Measurements from ENCODE around the gene IGSF8.

Gene IGSF8

DNA sequence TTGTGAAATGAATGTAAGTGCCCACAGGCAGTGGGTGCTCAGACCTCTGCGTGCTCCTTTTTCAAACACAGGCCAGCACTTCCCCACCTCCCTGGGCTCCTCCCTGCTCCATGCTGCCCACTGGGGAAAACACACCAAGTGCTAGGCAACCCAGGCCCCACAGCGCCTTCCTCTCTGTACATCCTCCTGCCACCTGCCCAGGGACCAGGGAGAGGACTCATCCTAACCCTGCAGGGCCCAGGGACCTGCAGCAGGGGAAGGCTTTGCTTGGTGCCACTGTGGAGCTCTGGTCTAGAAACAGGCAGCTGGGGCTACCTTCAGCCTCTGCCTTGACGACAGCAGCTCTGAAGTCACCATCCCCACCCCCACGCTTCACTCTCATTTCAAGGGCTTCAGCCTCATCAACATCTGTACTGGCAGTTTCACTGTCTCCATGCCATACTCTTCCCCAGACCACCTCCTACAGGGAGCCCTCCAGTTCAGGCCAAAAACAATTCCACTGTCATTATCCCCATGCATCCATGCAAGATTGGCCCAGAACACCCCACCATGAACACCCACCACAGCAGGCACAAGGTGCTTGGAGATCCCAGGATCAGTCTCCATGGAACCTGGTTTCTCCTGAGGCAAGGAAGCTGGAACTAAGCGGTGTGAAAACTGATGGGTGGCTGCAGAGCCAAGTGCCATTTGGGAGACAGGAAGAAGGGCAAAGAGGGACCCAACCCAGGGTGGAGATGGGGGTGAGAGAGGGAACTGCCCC, 1.1 kb downstream of the IGSF8 start:
- Histone ChIP-seq H2BK120ac (ENCODE audit: low read depth, low read length) (no peak overlapping the region), H3K18ac (ENCODE audit: low read length) (no peak overlapping the region), H4K8ac (ENCODE audit: low read depth, low read length) (no peak overlapping the region), H3K27ac (replicated peaks; ENCODE audit: low read length) (no peak overlapping the region), H3K23ac (ENCODE audit: low read depth, low read length, poor library complexity) (no peak overlapping the region), H3K14ac (ENCODE audit: low read length) (no peak overlapping the region), H3K4ac (ENCODE audit: low read length) (no peak overlapping the region), H2AK5ac (ENCODE audit: low read depth, low read length) (peak overlapping the region; percentile 12), H2BK5ac (ENCODE audit: low read length) (no peak overlapping the region), H3K36me3 (replicated peaks in 1 of 2; ENCODE audit: control insufficient read depth in 2 of 2, insufficient read depth in 2 of 2, low read length in 2 of 2) (peaks cover 0 to 8% of the 10 kb centered on the region in 2 donors), H3K27me3 (ENCODE audit: control insufficient read depth in 3 of 3, insufficient read depth in 3 of 3, low read depth in 1 of 3, low read length in 3 of 3) (no peaks in the 10 kb centered on the region), H2AFZ (ENCODE audit: low read length) (peak overlapping the region; percentile 94), H3K4me2 (ENCODE audit: insufficient read depth, low read length, poor library complexity, severe bottlenecking) (peak overlapping the region; percentile 96), H3K9me3 (replicated peaks in 1 of 2; ENCODE audit: control insufficient read depth in 2 of 2, insufficient read depth in 1 of 2, low read depth in 1 of 2, low read length in 2 of 2) (no peaks in the 10 kb centered on the region), H2BK15ac (ENCODE audit: low read length) (peak overlapping the region; percentile 16), H3K4me1 (ENCODE audit: control insufficient read depth in 2 of 2, insufficient read depth in 1 of 2, low read depth in 1 of 2, low read length in 2 of 2) (peaks cover 25 to 38% of the 10 kb centered on the region in 2 donors), H3K9ac (ENCODE audit: low read depth, low read length, poor library complexity) (no peak overlapping the region), H4K91ac (ENCODE audit: low read depth, low read length, poor library complexity) (no peak overlapping the region), H2BK12ac (ENCODE audit: low read length) (peak overlapping the region; percentile 36), H3K4me3 (ENCODE audit: low read length in 2 of 2) (peak overlapping the region; percentile 59 to 84), H3K79me1 (ENCODE audit: low read depth, low read length) (no peaks in the 10 kb centered on the region)
- DNase-seq (ENCODE audit: low spot score), result no peak
- WGBS, 2 donors (ENCODE audit: extremely low coverage in 2 of 2, insufficient read length in 2 of 2, insufficient replicate concordance in 1 of 2), result no CpG with 5 or more reads among the region's 5 CpGs

DNA sequence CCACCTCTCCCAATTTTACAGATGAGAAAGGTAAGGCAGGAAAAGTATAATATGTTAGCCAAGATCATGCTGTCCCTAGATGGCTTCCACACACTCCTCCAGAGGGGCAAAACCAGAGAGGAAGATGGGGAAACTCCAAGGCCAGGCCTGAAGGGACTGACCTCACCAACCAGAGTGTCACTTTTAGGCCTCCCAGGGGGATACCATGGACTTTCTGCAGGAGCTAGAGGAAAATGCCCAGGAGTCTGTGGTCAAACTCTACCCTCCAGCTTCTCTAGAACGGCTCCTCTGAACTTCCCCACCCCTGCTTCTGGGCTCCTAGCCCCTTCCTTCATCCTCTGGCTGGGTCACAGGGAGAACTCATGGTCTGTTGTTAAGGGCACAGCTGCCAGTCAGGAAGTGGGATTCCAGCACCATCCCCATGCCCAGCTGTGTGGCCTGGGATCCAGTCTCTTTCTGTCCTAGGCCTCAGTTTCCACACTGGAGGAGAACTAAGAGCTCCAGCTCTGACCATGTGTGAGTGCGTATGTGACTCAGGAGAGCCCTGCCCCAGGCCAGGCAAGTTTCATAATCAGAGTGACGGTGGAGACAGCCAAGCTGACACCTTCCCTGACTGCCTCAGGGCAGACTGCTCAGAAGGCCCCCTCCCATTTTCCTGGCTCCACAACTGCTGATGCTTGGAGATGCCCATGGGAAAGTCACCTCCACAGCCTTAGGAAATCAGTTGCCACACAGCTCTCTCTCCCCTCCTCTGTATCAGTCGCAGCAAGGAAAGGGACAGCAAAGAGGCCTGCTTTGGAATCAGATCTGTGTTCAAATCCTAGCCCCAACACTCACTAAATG, 1.9 kb downstream of the IGSF8 start:
- no peak for DNase-seq (ENCODE audit: low spot score)
- H3K79me1 ChIP-seq (ENCODE audit: low read depth, low read length), result no peaks in the 10 kb centered on the region
- no peaks in the 10 kb centered on the region for H3K9me3 ChIP-seq (replicated peaks in 1 of 2; ENCODE audit: control insufficient read depth in 2 of 2, insufficient read depth in 1 of 2, low read depth in 1 of 2, low read length in 2 of 2)

DNA sequence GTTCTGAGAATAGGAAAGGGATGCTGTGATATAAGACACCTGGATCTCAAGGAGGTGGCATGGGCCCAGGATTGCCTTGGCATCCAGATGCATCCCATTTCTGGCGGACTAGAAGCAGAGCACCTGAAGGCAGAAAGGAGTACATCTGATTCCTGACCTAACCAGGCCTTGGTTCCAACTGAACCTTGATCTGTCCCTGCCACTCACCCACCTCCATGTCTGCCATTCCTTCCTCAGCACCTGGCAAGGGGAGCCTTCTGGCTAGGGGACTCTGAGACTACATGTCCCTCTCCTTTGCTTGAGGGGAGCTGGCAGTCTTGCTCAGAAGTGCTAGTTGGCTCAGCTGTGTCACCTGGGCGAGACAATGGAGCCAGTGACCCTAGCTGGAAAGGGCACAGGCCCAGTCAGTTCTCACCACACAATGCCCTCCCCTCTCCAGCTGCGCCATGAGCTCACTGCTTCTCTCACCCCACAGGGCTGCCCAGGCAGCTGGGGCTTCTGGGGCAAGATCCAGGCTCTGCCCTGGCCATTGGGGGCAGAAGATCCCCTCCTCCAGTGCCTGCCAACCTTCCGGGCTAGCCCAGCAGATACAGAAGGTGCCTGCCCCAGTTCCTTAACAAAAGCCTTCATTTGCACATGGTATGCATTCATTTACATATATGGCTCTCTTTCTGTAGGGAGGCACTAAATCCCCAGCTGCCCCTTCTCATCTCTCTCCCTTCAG, 2.9 kb downstream of the IGSF8 start:
- no peak for DNase-seq (ENCODE audit: low spot score)
- WGBS, 2 donors (ENCODE audit: extremely low coverage in 2 of 2, insufficient read length in 2 of 2, insufficient replicate concordance in 1 of 2), result no CpG with 5 or more reads among the region's 4 CpGs

More for the DNA sequence above, 1.9 kb downstream of the IGSF8 start:
- H2BK12ac ChIP-seq (ENCODE audit: low read length), result no peak overlapping the region
- peaks cover 25 to 30% of the 10 kb centered on the region in 2 donors for H3K4me1 ChIP-seq (ENCODE audit: control insufficient read depth in 2 of 2, insufficient read depth in 1 of 2, low read depth in 1 of 2, low read length in 2 of 2)
- peak overlapping the region; percentile 64 for H2AK5ac ChIP-seq (ENCODE audit: low read depth, low read length)
- no peak overlapping the region for H2AFZ ChIP-seq (ENCODE audit: low read length)
- WGBS, 2 donors (ENCODE audit: extremely low coverage in 2 of 2, insufficient read length in 2 of 2, insufficient replicate concordance in 1 of 2), result no CpG with 5 or more reads among the region's 4 CpGs
- no peak overlapping the region for H3K14ac ChIP-seq (ENCODE audit: low read length)
- H2BK15ac ChIP-seq (ENCODE audit: low read length), result peak overlapping the region; percentile 60
- no peak overlapping the region for H3K23ac ChIP-seq (ENCODE audit: low read depth, low read length, poor library complexity)
- peaks cover 0 to 8% of the 10 kb centered on the region in 2 donors for H3K36me3 ChIP-seq (replicated peaks in 1 of 2; ENCODE audit: control insufficient read depth in 2 of 2, insufficient read depth in 2 of 2, low read length in 2 of 2)
- no peak overlapping the region for H3K18ac ChIP-seq (ENCODE audit: low read length)
- H3K9ac ChIP-seq (ENCODE audit: low read depth, low read length, poor library complexity), result no peak overlapping the region
- H2BK120ac ChIP-seq (ENCODE audit: low read depth, low read length), result no peak overlapping the region
- H2BK5ac ChIP-seq (ENCODE audit: low read length), result peak overlapping the region; percentile 27
- no peak overlapping the region for H3K4me3 ChIP-seq (ENCODE audit: low read length in 2 of 2)
- H3K27me3 ChIP-seq (ENCODE audit: control insufficient read depth in 3 of 3, insufficient read depth in 3 of 3, low read depth in 1 of 3, low read length in 3 of 3), result no peaks in the 10 kb centered on the region
- H3K4me2 ChIP-seq (ENCODE audit: insufficient read depth, low read length, poor library complexity, severe bottlenecking), result no peak overlapping the region
- H3K4ac ChIP-seq (ENCODE audit: low read length), result no peak overlapping the region
- H4K91ac ChIP-seq (ENCODE audit: low read depth, low read length, poor library complexity), result no peak overlapping the region
- H3K27ac ChIP-seq (replicated peaks; ENCODE audit: low read length), result no peak overlapping the region
- no peak overlapping the region for H4K8ac ChIP-seq (ENCODE audit: low read depth, low read length)

More for the DNA sequence above, 2.9 kb downstream of the IGSF8 start:
- peak overlapping the region; percentile 3 for H2BK15ac ChIP-seq (ENCODE audit: low read length)
- H4K8ac ChIP-seq (ENCODE audit: low read depth, low read length), result no peak overlapping the region
- H3K18ac ChIP-seq (ENCODE audit: low read length), result peak overlapping the region; percentile 22
- no peaks in the 10 kb centered on the region for H3K79me1 ChIP-seq (ENCODE audit: low read depth, low read length)
- no peaks in the 10 kb centered on the region for H3K27me3 ChIP-seq (ENCODE audit: control insufficient read depth in 3 of 3, insufficient read depth in 3 of 3, low read depth in 1 of 3, low read length in 3 of 3)
- H3K23ac ChIP-seq (ENCODE audit: low read depth, low read length, poor library complexity), result no peak overlapping the region
- H2BK12ac ChIP-seq (ENCODE audit: low read length), result no peak overlapping the region
- H3K14ac ChIP-seq (ENCODE audit: low read length), result no peak overlapping the region
- no peak overlapping the region for H2AFZ ChIP-seq (ENCODE audit: low read length)
- no peak overlapping the region for H3K4me3 ChIP-seq (ENCODE audit: low read length in 2 of 2)
- H3K27ac ChIP-seq (replicated peaks; ENCODE audit: low read length), result no peak overlapping the region
- H2BK5ac ChIP-seq (ENCODE audit: low read length), result no peak overlapping the region
- H3K4ac ChIP-seq (ENCODE audit: low read length), result no peak overlapping the region
- no peak overlapping the region for H2AK5ac ChIP-seq (ENCODE audit: low read depth, low read length)
- no peak overlapping the region for H4K91ac ChIP-seq (ENCODE audit: low read depth, low read length, poor library complexity)
- no peak overlapping the region for H3K4me2 ChIP-seq (ENCODE audit: insufficient read depth, low read length, poor library complexity, severe bottlenecking)
- H3K9me3 ChIP-seq (replicated peaks in 1 of 2; ENCODE audit: control insufficient read depth in 2 of 2, insufficient read depth in 1 of 2, low read depth in 1 of 2, low read length in 2 of 2), result no peaks in the 10 kb centered on the region
- H3K4me1 ChIP-seq (ENCODE audit: control insufficient read depth in 2 of 2, insufficient read depth in 1 of 2, low read depth in 1 of 2, low read length in 2 of 2), result peaks cover 22 to 25% of the 10 kb centered on the region in 2 donors
- H2BK120ac ChIP-seq (ENCODE audit: low read depth, low read length), result peak overlapping the region; percentile 29
- peak overlapping the region; percentile 65 for H3K9ac ChIP-seq (ENCODE audit: low read depth, low read length, poor library complexity)
- peaks cover 0 to 8% of the 10 kb centered on the region in 2 donors for H3K36me3 ChIP-seq (replicated peaks in 1 of 2; ENCODE audit: control insufficient read depth in 2 of 2, insufficient read depth in 2 of 2, low read length in 2 of 2)
